Measurements from ENCODE around the gene RNF212B. TPM values are rescaled to one million over a fixed set of nuclear protein-coding genes. Genes with fewer than 3 reads are reported as not detected.

The RNF212B gene
- total and polyA plus RNA-seq, 2 donors (not counting 3 experiments of a cell fraction or from before 2014, with no cell fraction given): not detected

- Histone ChIP-seq H3K79me2 (ENCODE audit: control insufficient read depth, insufficient read depth, low read length) (no peaks in the 10 kb centered on the region), H3K36me3 (ENCODE audit: control insufficient read depth in 2 of 2, extremely low read depth in 1 of 2, insufficient read depth in 2 of 2, low read length in 2 of 2) (no peaks in the 10 kb centered on the region), H3K4me3 (replicated peaks in 1 of 3; ENCODE audit: insufficient read depth in 1 of 3, low read depth in 1 of 3, low read length in 3 of 3) (no peak overlapping the region), H3K4me2 (ENCODE audit: insufficient read depth, low read length) (no peak overlapping the region), H3K27me3 (ENCODE audit: control insufficient read depth in 2 of 2, insufficient read depth in 2 of 2, low read length in 2 of 2) (peaks cover 0 to 3% of the 10 kb centered on the region in 2 experiments), H3K27ac (ENCODE audit: insufficient read depth, low read depth, low read length) (no peak overlapping the region), H2AFZ (ENCODE audit: low read depth, low read length) (no peak overlapping the region), H3K9ac (replicated peaks; ENCODE audit: extremely low read depth, insufficient read depth, low read length) (no peak overlapping the region), H3K9me1 (replicated peaks; ENCODE audit: control insufficient read depth, extremely low read depth, insufficient read depth, low read length) (no peaks in the 10 kb centered on the region), H3K4me1 (ENCODE audit: control insufficient read depth, extremely low read depth, insufficient read depth, low read length) (no peaks in the 10 kb centered on the region), H4K20me1 (replicated peaks; ENCODE audit: control insufficient read depth, extremely low read depth, insufficient read depth, low read length) (no peaks in the 10 kb centered on the region), H3K9me3 (replicated peaks; ENCODE audit: control insufficient read depth, insufficient read depth, low read length) (no peaks in the 10 kb centered on the region)
- no TSS peak for BruUV-seq (replicated peaks)
- TF ChIP-seq MAX (IDR thresholded peaks at IDR 0.05; ENCODE audit: insufficient read depth, insufficient read length) (no peak), POLR2A (IDR thresholded peaks at IDR 0.05; ENCODE audit: low read depth, low read length) (no peak), POLR2AphosphoS5 (IDR thresholded peaks at IDR 0.05; ENCODE audit: insufficient read depth, low read depth, low read length) (no peak), JUN (IDR thresholded peaks at IDR 0.05; ENCODE audit: borderline replicate concordance, insufficient read depth, insufficient read length, low read depth) (no peak), GATA2 (IDR thresholded peaks at IDR 0.05; ENCODE audit: insufficient read depth, insufficient read length, low read depth, low read length) (no peak), MYC (IDR thresholded peaks at IDR 0.05; ENCODE audit: low read depth, low read length) (no peak), FOS (IDR thresholded peaks at IDR 0.05; ENCODE audit: borderline replicate concordance, insufficient read depth, low read length) (no peak), EZH2 (IDR thresholded peaks at IDR 0.05; ENCODE audit: borderline replicate concordance, low read depth, low read length, severe bottlenecking) (no peak)
- TF ChIP-seq, protein P1, sequence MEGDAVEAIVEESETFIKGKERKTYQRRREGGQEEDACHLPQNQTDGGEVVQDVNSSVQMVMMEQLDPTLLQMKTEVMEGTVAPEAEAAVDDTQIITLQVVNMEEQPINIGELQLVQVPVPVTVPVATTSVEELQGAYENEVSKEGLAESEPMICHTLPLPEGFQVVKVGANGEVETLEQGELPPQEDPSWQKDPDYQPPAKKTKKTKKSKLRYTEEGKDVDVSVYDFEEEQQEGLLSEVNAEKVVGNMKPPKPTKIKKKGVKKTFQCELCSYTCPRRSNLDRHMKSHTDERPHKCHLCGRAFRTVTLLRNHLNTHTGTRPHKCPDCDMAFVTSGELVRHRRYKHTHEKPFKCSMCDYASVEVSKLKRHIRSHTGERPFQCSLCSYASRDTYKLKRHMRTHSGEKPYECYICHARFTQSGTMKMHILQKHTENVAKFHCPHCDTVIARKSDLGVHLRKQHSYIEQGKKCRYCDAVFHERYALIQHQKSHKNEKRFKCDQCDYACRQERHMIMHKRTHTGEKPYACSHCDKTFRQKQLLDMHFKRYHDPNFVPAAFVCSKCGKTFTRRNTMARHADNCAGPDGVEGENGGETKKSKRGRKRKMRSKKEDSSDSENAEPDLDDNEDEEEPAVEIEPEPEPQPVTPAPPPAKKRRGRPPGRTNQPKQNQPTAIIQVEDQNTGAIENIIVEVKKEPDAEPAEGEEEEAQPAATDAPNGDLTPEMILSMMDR (IDR thresholded peaks at IDR 0.05; ENCODE audit: extremely low read depth in 1 of 2, insufficient read depth in 1 of 2, low read depth in 1 of 2, low read length in 2 of 2): no peak
- intact Hi-C loops (cut with micrococcal nuclease) (no loop called here), dilution Hi-C loops (cut with MboI; ENCODE audit: extremely low pct_ligation_motif_present, low sequenced_read_pairs) (no loop called here)
- FAIRE-seq (no peak), DNase-seq (ENCODE audit: low read depth, low spot score) (no peak)
- POLR2A ChIA-PET: no interaction called here
- CTCF ChIA-PET: interaction anchor here (1.2 kb wide), 1 partner anchor 22 kb away, joined by 3 read pairs; no protein-coding TSS in a partner anchor
These were observed 10.2 kb upstream of the RNF212B start for GRCh38 chr14:23227566-23227965.

Data from endothelial cell of umbilical vein (primary cell).